Uterus (tissue), 4 donors: ENCODE measurements around the gene RSPO4. TPM values are rescaled to one million over a fixed set of nuclear protein-coding genes. Genes with fewer than 3 reads are reported as not detected.

ENCODE experiments used
- DNase-seq, 2 donors: peaks; one replicate each; pipeline ENCODE4 v3.0.0-alpha.2; 2019 to 2020
- H3K27ac ChIP-seq, 2 donors: fragments of 200-600 bp; sonication (generic); 1 replicate in 1 of 2; 2 replicates in 1 of 2; pipeline ENCODE4 v1.5.1; 2016 to 2018
- H3K27me3 ChIP-seq, 2 donors: fragments of 200-600 bp; sonication (generic); one replicate each; pipeline ENCODE4 v1.5.1; 2018 to 2019; ENCODE audit warnings: control low read depth in 1 of 2
- H3K36me3 ChIP-seq, 2 donors: fragments of 200-600 bp; sonication (generic); one replicate each; pipeline ENCODE4 v1.5.1; 2019; ENCODE audit warnings: control low read depth in 1 of 2
- H3K4me1 ChIP-seq, 2 donors: fragments of 200-600 bp; sonication (generic); one replicate each; pipeline ENCODE4 v1.5.1; 2018 to 2019; ENCODE audit warnings: control low read depth in 1 of 2
- H3K4me3 ChIP-seq, 2 donors: fragments of 200-600 bp; sonication (generic); 1 replicate in 1 of 2; 2 replicates in 1 of 2; pipeline ENCODE4 v1.5.1; 2018 to 2019; ENCODE audit warnings: mild to moderate bottlenecking in 1 of 2
- H3K9me3 ChIP-seq, 2 donors: fragments of 200-600 bp; sonication (generic); one replicate each; pipeline ENCODE4 v1.5.1; 2019; ENCODE audit warnings: control low read depth in 1 of 2
- POLR2A ChIP-seq, 2 donors: fragments of 450-650 bp; IDR thresholded peaks; one replicate each; pipeline ENCODE4 v1.6.1; 2016; ENCODE audit warnings: antibody characterized with exemption in 2 of 2, mild to moderate bottlenecking in 1 of 2, moderate library complexity in 1 of 2
- intact Hi-C: fragments of 100-400 bp; cut with DNase I; formaldehyde crosslinking; loops from one replicate; pipeline ENCODE4 v1.15.1; 2023; ENCODE audit warnings: low total_unique reads
- total RNA-seq, 4 donors: library from RNA; depleted of rRNA in 3 of 4; stranded (reverse); fragments of >200 nt in 3 of 4; gene quantifications; one replicate each; pipeline versions ENCODE4 v1.1.0 to v1.2.4, GENCODE V29; 2014 to 2023
- TF ChIP-seq, protein P1 (sequence below), 4 experiments: fragments of 200-600 bp in 2 of 4; fragments of 450-650 bp in 2 of 4; sonication (generic) in 2 of 4; IDR thresholded peaks; one replicate each; pipeline ENCODE4 v1.5.1; 2016 to 2019; ENCODE audit warnings: antibody characterized with exemption in 4 of 4, mild to moderate bottlenecking in 2 of 4, moderate library complexity in 1 of 4
- donor health status: DM: yes; HTN: yes; CAD: no.

Gene RSPO4
- total RNA-seq, 4 donors from 2014 or later, result 0.67 TPM; not detected in 3

DNA sequence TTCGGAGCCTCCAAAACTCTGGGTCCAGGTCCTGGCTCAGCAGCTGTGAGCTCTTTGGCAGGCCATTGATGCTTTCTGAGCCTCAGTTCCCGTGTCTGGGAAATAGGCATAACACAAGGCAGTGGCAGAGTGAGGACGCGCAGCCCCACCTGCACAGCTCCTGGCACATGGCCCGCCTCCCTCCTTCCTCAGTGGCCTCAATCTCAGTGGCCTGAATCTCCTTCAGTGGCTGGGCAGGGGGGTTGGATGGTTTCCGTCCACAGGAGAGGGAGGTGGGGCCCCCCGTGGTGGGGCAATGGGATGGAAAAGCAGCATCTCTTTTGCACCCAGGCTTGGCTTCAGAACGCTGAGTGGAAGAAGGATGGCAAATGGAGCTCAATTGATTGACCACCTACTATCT lies 5.1 kb downstream of the RSPO4 start:
- Histone ChIP-seq H3K4me3 (no peak overlapping the region), H3K9me3 (no peaks in the 10 kb centered on the region), H3K36me3 (no peaks in the 10 kb centered on the region), H3K27me3 (no peaks in the 10 kb centered on the region), H3K27ac (no peak overlapping the region), H3K4me1 (no peaks in the 10 kb centered on the region)
- no peak for DNase-seq
- TF ChIP-seq POLR2A (IDR thresholded peaks at IDR 0.05), result no peak
- TF ChIP-seq, protein P1, sequence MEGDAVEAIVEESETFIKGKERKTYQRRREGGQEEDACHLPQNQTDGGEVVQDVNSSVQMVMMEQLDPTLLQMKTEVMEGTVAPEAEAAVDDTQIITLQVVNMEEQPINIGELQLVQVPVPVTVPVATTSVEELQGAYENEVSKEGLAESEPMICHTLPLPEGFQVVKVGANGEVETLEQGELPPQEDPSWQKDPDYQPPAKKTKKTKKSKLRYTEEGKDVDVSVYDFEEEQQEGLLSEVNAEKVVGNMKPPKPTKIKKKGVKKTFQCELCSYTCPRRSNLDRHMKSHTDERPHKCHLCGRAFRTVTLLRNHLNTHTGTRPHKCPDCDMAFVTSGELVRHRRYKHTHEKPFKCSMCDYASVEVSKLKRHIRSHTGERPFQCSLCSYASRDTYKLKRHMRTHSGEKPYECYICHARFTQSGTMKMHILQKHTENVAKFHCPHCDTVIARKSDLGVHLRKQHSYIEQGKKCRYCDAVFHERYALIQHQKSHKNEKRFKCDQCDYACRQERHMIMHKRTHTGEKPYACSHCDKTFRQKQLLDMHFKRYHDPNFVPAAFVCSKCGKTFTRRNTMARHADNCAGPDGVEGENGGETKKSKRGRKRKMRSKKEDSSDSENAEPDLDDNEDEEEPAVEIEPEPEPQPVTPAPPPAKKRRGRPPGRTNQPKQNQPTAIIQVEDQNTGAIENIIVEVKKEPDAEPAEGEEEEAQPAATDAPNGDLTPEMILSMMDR (IDR thresholded peaks at IDR 0.05), result no peak
- intact Hi-C loops, result no loop called here

DNA sequence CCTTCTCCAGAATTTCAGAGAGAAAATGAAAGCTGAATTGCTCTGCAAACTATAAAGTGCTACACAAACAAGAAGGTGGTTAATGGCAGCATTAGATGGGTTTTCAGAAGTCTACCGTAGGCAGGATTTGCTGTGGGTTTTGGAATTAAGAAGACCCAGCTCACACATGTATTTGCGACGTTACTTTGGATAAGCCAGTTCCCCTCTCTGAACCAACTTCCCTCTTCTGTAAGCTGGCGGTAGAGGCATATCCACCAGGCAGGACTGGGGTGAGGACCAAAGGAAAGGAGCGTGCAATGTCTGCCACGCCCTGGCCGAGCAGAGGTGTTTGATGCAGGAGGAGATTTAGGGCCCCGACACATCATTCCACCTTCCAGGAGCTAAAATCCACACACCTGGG lies 6.9 kb downstream of the RSPO4 start:
- Histone ChIP-seq H3K27ac (no peak overlapping the region), H3K4me3 (no peak overlapping the region), H3K36me3 (no peaks in the 10 kb centered on the region), H3K4me1 (no peaks in the 10 kb centered on the region), H3K9me3 (no peaks in the 10 kb centered on the region), H3K27me3 (peaks cover 0 to 3% of the 10 kb centered on the region in 2 donors)
- TF ChIP-seq, protein P1 (IDR thresholded peaks at IDR 0.05), result no peak
- TF ChIP-seq POLR2A (IDR thresholded peaks at IDR 0.05), result no peak
- intact Hi-C loops, result no loop called here
- no peak for DNase-seq

DNA sequence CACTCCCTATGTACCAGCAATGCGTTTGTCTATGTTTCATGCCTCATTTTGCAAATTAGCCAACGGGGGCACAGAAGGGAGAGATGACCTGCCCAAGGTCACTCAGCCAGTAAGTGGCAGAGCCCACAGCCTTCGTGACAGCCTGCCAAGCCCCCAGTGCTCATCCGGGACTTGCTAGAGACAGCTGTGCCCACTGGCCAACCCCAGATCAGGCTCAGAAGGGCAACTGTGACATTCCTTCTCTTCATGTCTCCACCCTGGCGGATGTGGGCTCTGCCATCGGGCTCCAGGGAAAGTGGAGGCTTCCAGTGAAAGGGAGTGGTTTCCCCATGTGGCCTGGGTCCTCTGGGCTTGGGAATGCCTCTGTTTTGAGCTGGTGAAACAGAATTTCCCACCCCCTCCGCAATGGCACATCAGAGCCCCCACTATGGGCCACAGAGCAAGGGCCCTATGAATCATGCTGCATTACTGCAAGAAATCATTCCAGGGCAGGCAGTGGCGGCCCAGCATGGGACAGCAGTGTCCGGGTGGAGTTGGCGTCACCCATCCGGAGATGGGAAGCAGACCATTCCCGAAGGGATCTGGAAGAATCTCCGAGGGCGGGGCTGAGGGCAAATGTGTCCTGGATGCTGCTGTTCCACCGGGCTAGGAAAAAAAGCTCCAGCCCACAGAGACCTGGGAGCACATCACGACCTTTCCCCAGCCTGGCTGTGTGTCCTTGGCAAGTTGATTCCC lies 9.1 kb downstream of the RSPO4 start:
- H3K27me3 ChIP-seq, result peaks cover 0 to 3% of the 10 kb centered on the region in 2 donors
- no peaks in the 10 kb centered on the region for H3K9me3 ChIP-seq
- no peaks in the 10 kb centered on the region for H3K36me3 ChIP-seq
- no peak overlapping the region for H3K4me3 ChIP-seq
- H3K4me1 ChIP-seq, result no peaks in the 10 kb centered on the region
- no peak for TF ChIP-seq POLR2A (IDR thresholded peaks at IDR 0.05)
- TF ChIP-seq, protein P1 (IDR thresholded peaks at IDR 0.05), result no peak
- intact Hi-C loops, result no loop called here
- H3K27ac ChIP-seq, result no peak overlapping the region
- no peak for DNase-seq

DNA sequence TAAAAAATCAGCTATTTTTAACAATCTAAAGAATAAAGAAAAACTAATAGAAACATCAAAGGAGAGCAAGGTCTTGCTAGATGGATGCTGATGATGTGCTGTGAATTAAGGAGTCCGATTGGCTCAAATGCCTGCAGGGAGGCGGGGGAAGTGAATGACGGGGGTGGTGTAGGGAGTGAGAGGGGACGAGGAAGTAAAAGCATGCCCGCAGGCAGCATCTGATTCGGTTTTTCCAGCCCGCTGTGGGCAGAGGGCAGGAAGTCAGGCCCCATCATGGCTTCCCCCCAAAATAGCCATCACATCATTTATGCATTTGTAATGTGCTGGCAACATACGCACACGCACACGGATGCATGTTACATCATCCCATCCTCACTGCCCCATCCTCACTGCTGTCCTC lies 10.3 kb downstream of the RSPO4 start:
- Histone ChIP-seq H3K9me3 (no peaks in the 10 kb centered on the region), H3K4me1 (no peaks in the 10 kb centered on the region), H3K27me3 (peaks cover 0 to 3% of the 10 kb centered on the region in 2 donors), H3K36me3 (no peaks in the 10 kb centered on the region), H3K27ac (no peak overlapping the region), H3K4me3 (no peak overlapping the region)
- no peak for TF ChIP-seq POLR2A (IDR thresholded peaks at IDR 0.05)
- TF ChIP-seq, protein P1 (IDR thresholded peaks at IDR 0.05), result no peak
- intact Hi-C loops, result no loop called here
- DNase-seq, result no peak

DNA sequence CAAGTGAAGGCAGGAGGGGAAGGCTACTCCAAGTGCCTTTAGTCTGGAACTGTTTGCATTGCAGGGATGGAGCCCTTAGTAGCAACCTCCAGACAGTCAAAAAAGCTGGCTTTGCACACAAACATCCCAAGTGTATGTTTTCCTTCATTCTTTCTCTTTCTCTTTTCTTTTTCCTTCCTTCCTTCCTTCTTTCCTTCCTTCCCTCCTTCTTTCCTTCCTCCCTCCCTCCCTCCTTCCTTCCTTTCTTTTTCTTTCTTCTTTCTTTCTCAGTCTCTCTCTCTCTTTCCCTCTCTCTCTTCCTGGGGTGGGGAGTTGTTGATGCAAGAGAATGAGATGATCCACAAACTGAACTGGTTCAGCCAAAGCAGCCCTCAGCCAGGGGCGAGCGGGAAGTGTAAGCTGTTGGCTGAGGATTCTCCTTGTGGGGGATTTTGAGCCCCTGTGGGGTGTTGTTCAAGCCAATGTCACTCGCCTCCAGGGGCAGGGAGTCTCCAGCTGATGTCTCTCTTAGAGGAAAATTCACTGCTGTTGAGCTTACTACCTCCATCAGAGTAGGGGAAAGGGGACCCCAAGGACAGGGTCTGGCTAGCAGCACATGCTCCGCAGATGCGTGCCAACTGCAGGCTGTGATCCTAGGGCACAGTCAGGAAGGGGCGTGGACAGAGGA lies 11.7 kb downstream of the RSPO4 start:
- intact Hi-C loops, result no loop called here
- Histone ChIP-seq H3K27me3 (peaks cover 0 to 3% of the 10 kb centered on the region in 2 donors), H3K36me3 (no peaks in the 10 kb centered on the region), H3K9me3 (no peaks in the 10 kb centered on the region), H3K4me3 (no peak overlapping the region), H3K4me1 (no peaks in the 10 kb centered on the region), H3K27ac (no peak overlapping the region)
- DNase-seq, result no peak
- no peak for TF ChIP-seq POLR2A (IDR thresholded peaks at IDR 0.05)
- TF ChIP-seq, protein P1 (IDR thresholded peaks at IDR 0.05), result no peak
